Measurements from ENCODE around the gene OR11H7.

GRCh38 chr14:20179880-20180279, 48.9 kb upstream of the OR11H7 start:
- TF ChIP-seq CTCF (IDR thresholded peaks at IDR 0.05; ENCODE audit: low read length) (no peak), EZH2 (IDR thresholded peaks at IDR 0.05; ENCODE audit: borderline replicate concordance, low read length) (no peak)
